H1 (cell line): ENCODE results near the gene RPS27. TPM values are rescaled to one million over a fixed set of nuclear protein-coding genes. Genes with fewer than 3 reads are reported as not detected.
A peak's percentile ranks its signal among the peaks of the same experiment; 100 is the strongest.

Source experiments
- CTCF ChIA-PET: fragments of 300-600 bp; sonication (Branson Sonifier 250); formaldehyde crosslinking; loops from one replicate; lab custom pipeline; 2021; ENCODE audit not compliant: partially characterized antibody; lab: Charles Lee
- POLR2A ChIA-PET: fragments of 300-600 bp; sonication (Branson Sonifier 250); formaldehyde crosslinking; loops from one replicate; lab custom pipeline; 2021; ENCODE audit warnings: inconsistent platforms; ENCODE audit not compliant: partially characterized antibody; lab: Charles Lee
- DNase-seq, 2 experiments: peaks; one replicate each; pipeline versions ENCODE4 v3.0.0 to v3.0.0-alpha.2; 2010 to 2022; ENCODE audit warnings: low spot score in 2 of 2, low read depth in 1 of 2, mixed read lengths in 1 of 2
- FAIRE-seq: peaks from 2 replicates; lab custom pipeline; 2011; peaks lifted over from hg19 to GRCh38; lab: Jason Lieb, UNC
- H2AFZ ChIP-seq: 2 replicates; pipeline ENCODE4 v1.8.1; 2012; ENCODE audit warnings: low read length, inconsistent platforms
- H2AK5ac ChIP-seq: 2 replicates; pipeline ENCODE4 v1.6.1; 2013; ENCODE audit warnings: low read depth, low read length
- H2BK120ac ChIP-seq: replicated peaks from 2 replicates; pipeline ENCODE3; 2013; ENCODE audit warnings: low read depth, low read length, inconsistent platforms
- H2BK12ac ChIP-seq: 2 replicates; pipeline ENCODE4 v1.6.1; 2013; ENCODE audit warnings: low read depth, low read length
- H2BK15ac ChIP-seq: 2 replicates; pipeline ENCODE4 v1.6.1; 2013; ENCODE audit warnings: low read length
- H2BK20ac ChIP-seq: 2 replicates; pipeline ENCODE4 v1.6.1; 2013; ENCODE audit warnings: low read length
- H2BK5ac ChIP-seq: 2 replicates; pipeline ENCODE4 v1.6.1; 2013; ENCODE audit warnings: low read depth, low read length
- H3K14ac ChIP-seq: 2 replicates; pipeline ENCODE4 v1.6.1; 2013; ENCODE audit warnings: inconsistent platforms; ENCODE audit not compliant: insufficient read length
- H3K18ac ChIP-seq: 2 replicates; pipeline ENCODE4 v1.6.1; 2013; ENCODE audit warnings: low read length; ENCODE audit errors: extremely low read depth
- H3K23ac ChIP-seq: 2 replicates; pipeline ENCODE4 v1.6.1; 2013; ENCODE audit warnings: inconsistent platforms; ENCODE audit not compliant: insufficient read length
- H3K23me2 ChIP-seq: 2 replicates; pipeline ENCODE4 v1.6.1; 2013; ENCODE audit warnings: low read depth, low read length
- H3K27ac ChIP-seq: 2 replicates; pipeline ENCODE4 v1.6.1; 2011; ENCODE audit warnings: low read depth, low read length, inconsistent platforms
- H3K27me3 ChIP-seq, 4 experiments: replicated peaks in 1 of 4; 1 replicate in 1 of 4; 2 replicates in 3 of 4; pipeline versions ENCODE4 v1.6.1 to v1.8.1; 2011 to 2013; ENCODE audit warnings: low read length in 3 of 4, mild to moderate bottlenecking in 3 of 4, inconsistent platforms in 2 of 4, mixed read lengths in 2 of 4, moderate library complexity in 1 of 4; ENCODE audit not compliant: control insufficient read depth in 3 of 4, insufficient read depth in 3 of 4; ENCODE audit errors: extremely low read depth in 1 of 4
- H3K36me3 ChIP-seq, 4 experiments: 2 replicates each; pipeline versions ENCODE4 v1.6.1 to v1.8.1; 2011 to 2013; ENCODE audit warnings: mild to moderate bottlenecking in 4 of 4, low read length in 3 of 4, moderate library complexity in 2 of 4, control low read depth in 1 of 4, inconsistent platforms in 1 of 4; ENCODE audit not compliant: insufficient read depth in 4 of 4, control insufficient read depth in 2 of 4
- H3K4ac ChIP-seq: replicated peaks from 2 replicates; pipeline ENCODE3; 2013; ENCODE audit warnings: low read length, low read depth, mixed read lengths, inconsistent platforms; ENCODE audit not compliant: insufficient read length
- H3K4me1 ChIP-seq, 4 experiments: replicated peaks in 1 of 4; 1 replicate in 1 of 4; 2 replicates in 3 of 4; pipeline versions ENCODE4 v1.6.1 to v1.8.1; 2011 to 2013; ENCODE audit warnings: low read length in 3 of 4, inconsistent platforms in 2 of 4, mixed read lengths in 1 of 4; ENCODE audit not compliant: insufficient read depth in 4 of 4, control insufficient read depth in 3 of 4
- H3K4me2 ChIP-seq, 2 experiments: 2 replicates each; pipeline versions ENCODE4 v1.6.1 to v1.8.1; 2011 to 2013; ENCODE audit warnings: low read depth in 2 of 2, low read length in 2 of 2, control low read depth in 1 of 2, inconsistent platforms in 1 of 2, mild to moderate bottlenecking in 1 of 2; ENCODE audit not compliant: insufficient read depth in 1 of 2
- H3K4me3 ChIP-seq, 4 experiments: fragments of 200-600, 300-600 bp in 1 of 4; sonication (generic), shearing (Covaris generic), sonication (Bioruptor Twin) in 1 of 4; 2 replicates each; pipeline versions ENCODE4 v1.5.1 to v1.8.1; 2011 to 2016; ENCODE audit warnings: low read length in 4 of 4, low read depth in 3 of 4, control low read depth in 2 of 4, inconsistent platforms in 2 of 4, mild to moderate bottlenecking in 2 of 4, mixed read lengths in 1 of 4, moderate library complexity in 1 of 4; ENCODE audit not compliant: insufficient read depth in 2 of 4; ENCODE audit errors: extremely low read depth in 1 of 4
- H3K56ac ChIP-seq: replicated peaks from 2 replicates; pipeline ENCODE3; 2013; ENCODE audit warnings: low read depth, mild to moderate bottlenecking, mixed read lengths, low read length, inconsistent platforms; ENCODE audit not compliant: insufficient read length
- H3K79me1 ChIP-seq: 2 replicates; pipeline ENCODE4 v1.6.1; 2013; ENCODE audit warnings: low read depth, low read length, control low read depth
- H3K79me2 ChIP-seq, 2 experiments: 2 replicates each; pipeline versions ENCODE4 v1.6.1 to v1.8.1; 2012 to 2013; ENCODE audit warnings: low read length in 2 of 2, mild to moderate bottlenecking in 2 of 2, inconsistent platforms in 1 of 2; ENCODE audit not compliant: insufficient read depth in 2 of 2, control insufficient read depth in 1 of 2
- H3K9ac ChIP-seq, 4 experiments: replicated peaks in 1 of 4; 1 replicate in 1 of 4; 2 replicates in 3 of 4; pipeline versions ENCODE4 v1.6.1 to v1.8.1; 2011 to 2013; ENCODE audit warnings: low read depth in 3 of 4, low read length in 3 of 4, control low read depth in 2 of 4, mild to moderate bottlenecking in 2 of 4, moderate library complexity in 2 of 4, inconsistent platforms in 1 of 4; ENCODE audit errors: extremely low read depth in 1 of 4
- H3K9me3 ChIP-seq, 2 experiments: 2 replicates each; pipeline versions ENCODE4 v1.6.1 to v1.8.1; 2012 to 2013; ENCODE audit warnings: mild to moderate bottlenecking in 2 of 2, moderate library complexity in 2 of 2, control low read depth in 1 of 2, inconsistent platforms in 1 of 2, low read depth in 1 of 2, low read length in 1 of 2, mixed read lengths in 1 of 2; ENCODE audit not compliant: insufficient read depth in 2 of 2
- H4K20me1 ChIP-seq, 2 experiments: replicated peaks in 1 of 2; 2 replicates each; pipeline versions ENCODE3 to v1.8.1; 2011 to 2013; ENCODE audit warnings: inconsistent platforms in 2 of 2, low read length in 2 of 2, mild to moderate bottlenecking in 1 of 2; ENCODE audit not compliant: insufficient read depth in 2 of 2, control insufficient read depth in 1 of 2
- H4K5ac ChIP-seq: 2 replicates; pipeline ENCODE4 v1.6.1; 2013; ENCODE audit warnings: low read length, low read depth, mixed read lengths, inconsistent platforms; ENCODE audit not compliant: insufficient read length
- H4K8ac ChIP-seq: 2 replicates; pipeline ENCODE4 v1.8.0; 2013; ENCODE audit warnings: mild to moderate bottlenecking, moderate library complexity, low read length, inconsistent platforms; ENCODE audit not compliant: insufficient read depth; ENCODE audit errors: extremely low read depth
- H4K91ac ChIP-seq: replicated peaks from 2 replicates; pipeline ENCODE3; 2013; ENCODE audit warnings: low read length, mixed read lengths, inconsistent platforms; ENCODE audit not compliant: insufficient read length
- CHD2 ChIP-seq: IDR thresholded peaks from 2 replicates; pipeline ENCODE4 v1.6.1; 2012; ENCODE audit warnings: low read length, improper control_type of control experiment
- EZH2 ChIP-seq: fragments of 200-600 bp; sonication (generic); IDR thresholded peaks from 2 replicates; pipeline ENCODE4 v1.7.1; 2012; ENCODE audit warnings: low read depth, mild to moderate bottlenecking, moderate library complexity, low read length, inconsistent platforms; ENCODE audit not compliant: severe bottlenecking
- NANOG ChIP-seq: IDR thresholded peaks from 2 replicates; pipeline ENCODE4 v1.6.1; 2011; ENCODE audit warnings: low read length, low read depth, mild to moderate bottlenecking, inconsistent platforms; ENCODE audit not compliant: insufficient read depth, poor library complexity, severe bottlenecking
- SP1 ChIP-seq: IDR thresholded peaks from 2 replicates; pipeline ENCODE4 v1.6.1; 2011; ENCODE audit warnings: low read depth, low read length
- YY1 ChIP-seq: IDR thresholded peaks from 2 replicates; pipeline ENCODE4 v1.6.1; 2011; ENCODE audit warnings: low read depth, mild to moderate bottlenecking, low read length
- WGBS, 2 experiments: shearing (Covaris generic) in 1 of 2; methylation state at CpG; one replicate each; pipeline versions ENCODE4 v1.1.6 to v1.1.7; 2013 to 2015; ENCODE audit warnings: low lambda C conversion rate in 2 of 2, mixed read lengths in 2 of 2, inconsistent platforms in 1 of 2, low coverage in 1 of 2, missing lambda C conversion rate in 1 of 2; ENCODE audit not compliant: insufficient replicate concordance in 2 of 2, insufficient coverage in 1 of 2, insufficient read length in 1 of 2; ENCODE audit errors: extremely low coverage in 1 of 2, missing lambda C conversion rate in 1 of 2; 5-methylcytosine and 5-hydroxymethylcytosine counted together
- polyA plus RNA-seq, 7 experiments: library from polyadenylated mRNA; depleted of rRNA in 3 of 7; stranded (reverse) in 5 of 7; unstranded in 2 of 7; fragments of >200 nt in 5 of 7; fragments of 200-250 nt in 2 of 7; gene quantifications; 1 replicate in 5 of 7; 2 replicates in 1 of 7; 4 replicates in 1 of 7; pipeline versions ENCODE4 v1.2.1 to v1.2.3, GENCODE V29; 2011 to 2013; ENCODE audit warnings: missing spikeins in 2 of 7, mixed read lengths in 2 of 7
- total RNA-seq: library from RNA; stranded (reverse); fragmentation: NEBNext Ultra II Directional; extraction: Animal tissue kit (Norgen Biotek cat#: 25700); gene quantifications from 2 replicates; pipeline ENCODE4 v1.2.1, GENCODE V29; 2021
- TF ChIP-seq, protein P1 (sequence below): IDR thresholded peaks from 2 replicates; pipeline ENCODE4 v1.6.1; 2011; ENCODE audit warnings: low read length, improper control_type of control experiment
- TF ChIP-seq, protein P2 (sequence below): IDR thresholded peaks from 2 replicates; pipeline ENCODE4 v1.6.1; 2012; ENCODE audit warnings: inconsistent platforms

RPS27 gene
- total and polyA plus RNA-seq, 2 of the 8 experiments (the other 6 are each of a cell fraction or from before 2014, with no cell fraction given) = 1,810 to 3,155 TPM

DNA sequence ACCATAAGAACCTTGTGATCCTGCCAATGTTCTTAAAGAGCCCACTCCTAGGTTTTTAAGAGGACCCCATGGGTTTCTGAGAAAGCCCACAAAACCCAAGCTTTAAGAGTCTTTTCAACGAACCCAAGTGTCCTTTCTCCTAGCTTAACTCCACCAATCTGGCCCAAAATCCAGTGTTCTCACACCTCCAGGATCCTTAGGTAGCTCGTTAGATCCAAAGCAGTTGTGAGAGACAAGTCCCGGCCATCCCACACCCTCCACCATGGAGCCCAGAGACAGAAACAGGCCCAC is 45.8 kb upstream of the RPS27 start:
- no peak overlapping the region for H4K8ac ChIP-seq
- no peaks in the 10 kb centered on the region for H3K27me3 ChIP-seq
- no peak overlapping the region for H2BK12ac ChIP-seq
- peaks cover 0 to 5% (median 2%) of the 10 kb centered on the region in 4 experiments; a peak in 2 of 7 replicates for H3K4me1 ChIP-seq
- peak overlapping the region in 1 of 4 experiments; percentile 79; a peak in 2 of 8 replicates for H3K4me3 ChIP-seq
- H2AK5ac ChIP-seq = no peak overlapping the region
- H3K23ac ChIP-seq = no peak overlapping the region
- no peak overlapping the region for H2BK20ac ChIP-seq
- ChIA-PET POLR2A (interaction anchor here (0.7 to 11.4 kb wide), 12 partner anchors 11 to 147 kb away, joined by 3 to 75 read pairs (median 35); partner anchors contain the start of genes CREB3L4, CRTC2, GATAD2B and JTB), CTCF (interaction anchor here (0.6 to 4.2 kb wide), 17 partner anchors 10 to 433 kb away, joined by 3 to 31 read pairs (median 4); partner anchors contain the start of genes CREB3L4, CRTC2 and RAB13)
- H2AFZ ChIP-seq = no peak overlapping the region
- H3K79me1 ChIP-seq = no peaks in the 10 kb centered on the region
- H4K5ac ChIP-seq = no peak overlapping the region
- DNase-seq (no peak), FAIRE-seq (no peak)
- H3K18ac ChIP-seq = no peak overlapping the region
- H3K27ac ChIP-seq = no peak overlapping the region
- no peak overlapping the region for H3K4ac ChIP-seq
- H3K9me3 ChIP-seq = no peaks in the 10 kb centered on the region
- H3K56ac ChIP-seq = no peak overlapping the region
- H3K9ac ChIP-seq = no peak overlapping the region
- H3K79me2 ChIP-seq = peaks cover 0 to 18% of the 10 kb centered on the region in 2 experiments; a peak in 2 of 4 replicates
- 97% methylated on average over 3 of the region's 3 CpGs; no CpG with 5 or more reads in 1 of the 2 experiments for WGBS, 2 experiments
- no peak overlapping the region for H3K14ac ChIP-seq
- TF ChIP-seq YY1 = no peak
- TF ChIP-seq CHD2 = no peak
- no peak for TF ChIP-seq NANOG
- TF ChIP-seq, protein P1, sequence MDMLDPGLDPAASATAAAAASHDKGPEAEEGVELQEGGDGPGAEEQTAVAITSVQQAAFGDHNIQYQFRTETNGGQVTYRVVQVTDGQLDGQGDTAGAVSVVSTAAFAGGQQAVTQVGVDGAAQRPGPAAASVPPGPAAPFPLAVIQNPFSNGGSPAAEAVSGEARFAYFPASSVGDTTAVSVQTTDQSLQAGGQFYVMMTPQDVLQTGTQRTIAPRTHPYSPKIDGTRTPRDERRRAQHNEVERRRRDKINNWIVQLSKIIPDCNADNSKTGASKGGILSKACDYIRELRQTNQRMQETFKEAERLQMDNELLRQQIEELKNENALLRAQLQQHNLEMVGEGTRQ = no peak
- TF ChIP-seq, protein P2, sequence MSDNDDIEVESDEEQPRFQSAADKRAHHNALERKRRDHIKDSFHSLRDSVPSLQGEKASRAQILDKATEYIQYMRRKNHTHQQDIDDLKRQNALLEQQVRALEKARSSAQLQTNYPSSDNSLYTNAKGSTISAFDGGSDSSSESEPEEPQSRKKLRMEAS = no peak
- no peak for TF ChIP-seq EZH2
- no peak for TF ChIP-seq SP1
- peaks cover 2 to 3% of the 10 kb centered on the region in 2 experiments for H4K20me1 ChIP-seq
- no peak overlapping the region for H2BK15ac ChIP-seq
- H4K91ac ChIP-seq = no peak overlapping the region
- peaks cover 6 to 26% (median 17%) of the 10 kb centered on the region in 4 experiments; a peak in 4 of 8 replicates for H3K36me3 ChIP-seq
- H2BK120ac ChIP-seq = no peak overlapping the region
- peak overlapping the region; percentile 69 to 89; a peak in 2 of 4 replicates for H3K4me2 ChIP-seq
- peaks cover 6% of the 10 kb centered on the region; the same call in 1 of the 2 replicates for H3K23me2 ChIP-seq
- H2BK5ac ChIP-seq = no peak overlapping the region
